HepG2 (cell line): ENCODE measurements around the gene BEAN1. TPM values are rescaled to one million over a fixed set of nuclear protein-coding genes. Genes with fewer than 3 reads are reported as not detected.

Experiments used
- FOXP1 ChIP-seq, 2 experiments: fragments of 450-650 bp in 1 of 2; IDR thresholded peaks; 2 replicates each; pipeline ENCODE4 v1.6.1; 2017 to 2018; ENCODE audit warnings: antibody characterized with exemption in 1 of 2
- GATA4 ChIP-seq: sonication (generic); IDR thresholded peaks from 2 replicates; pipeline ENCODE4 v1.6.1; 2016; ENCODE audit warnings: antibody characterized with exemption, low read depth, borderline replicate concordance
- HNF4G ChIP-seq, 2 experiments: sonication (generic) in 1 of 2; formaldehyde crosslinking in 1 of 2; IDR thresholded peaks; 2 replicates each; pipeline versions ENCODE4 v1.4.0 to v1.6.1; 2011 to 2020; ENCODE audit warnings: borderline replicate concordance in 2 of 2, low read depth in 2 of 2, mild to moderate bottlenecking in 2 of 2, low read length in 1 of 2, missing genetic modification reagents in 1 of 2, moderate library complexity in 1 of 2
- MTF1 ChIP-seq: sonication (generic); formaldehyde crosslinking; IDR thresholded peaks from 2 replicates; pipeline ENCODE4 v1.5.0; 2020; ENCODE audit warnings: missing genetic modification reagents
- NR2F1 ChIP-seq, 2 experiments: fragments of 450-650 bp in 1 of 2; formaldehyde crosslinking in 1 of 2; IDR thresholded peaks; 2 replicates each; pipeline versions ENCODE4 v1.5.0 to v1.6.1; 2016 to 2020; ENCODE audit warnings: mild to moderate bottlenecking in 1 of 2, missing compliant biosample characterization in 1 of 2, missing genetic modification reagents in 1 of 2, moderate library complexity in 1 of 2
- RBFOX2 ChIP-seq: fragments of 200-400 bp; formaldehyde crosslinking; IDR thresholded peaks from 2 replicates; pipeline ENCODE4 v1.6.1; 2017; ENCODE audit warnings: low read depth, mild to moderate bottlenecking, low read length
- RBM22 ChIP-seq: fragments of 200-400 bp; formaldehyde crosslinking; optimal IDR thresholded peaks from 2 replicates; pipeline ENCODE3; 2017; ENCODE audit warnings: mild to moderate bottlenecking, low read length, moderate library complexity
- RBM39 ChIP-seq: fragments of 200-400 bp; formaldehyde crosslinking; IDR thresholded peaks from one replicate; pipeline ENCODE4 v1.6.1; 2018; ENCODE audit warnings: antibody characterized with exemption, mild to moderate bottlenecking, low read depth, low read length; ENCODE audit not compliant: poor library complexity, severe bottlenecking
- SAFB2 ChIP-seq: sonication (generic); formaldehyde crosslinking; IDR thresholded peaks from 2 replicates; pipeline ENCODE4 v1.5.1; 2020; ENCODE audit warnings: missing genetic modification reagents, low read depth, mild to moderate bottlenecking, borderline replicate concordance
- SALL1 ChIP-seq: sonication (generic); formaldehyde crosslinking; IDR thresholded peaks from 2 replicates; pipeline ENCODE4 v1.8.0; 2022; ENCODE audit warnings: mild to moderate bottlenecking, missing genetic modification reagents
- SRSF1 ChIP-seq: fragments of 200-400 bp; formaldehyde crosslinking; optimal IDR thresholded peaks from 2 replicates; pipeline ENCODE3; 2017; ENCODE audit warnings: mild to moderate bottlenecking, low read depth, low read length, moderate library complexity
- ZBTB20 ChIP-seq: sonication (generic); formaldehyde crosslinking; IDR thresholded peaks from 2 replicates; pipeline ENCODE4 v1.8.1; 2023; ENCODE audit warnings: missing genetic modification reagents, low read depth, mild to moderate bottlenecking, borderline replicate concordance
- ZFP36 ChIP-seq: fragments of 150-350 bp; IDR thresholded peaks from 2 replicates; pipeline ENCODE4 v1.6.1; 2018; ENCODE audit warnings: borderline replicate concordance, low read length, low read depth; ENCODE audit not compliant: partially characterized antibody
- ZFY ChIP-seq: sonication (generic); formaldehyde crosslinking; IDR thresholded peaks from 2 replicates; pipeline ENCODE4 v1.4.0; 2020; ENCODE audit warnings: missing genetic modification reagents
- ZNF205 ChIP-seq: IDR thresholded peaks from 2 replicates; pipeline ENCODE4 v1.6.1; 2018; ENCODE audit warnings: missing biosample characterization, missing genetic modification reagents
- ZNF563 ChIP-seq: sonication (generic); formaldehyde crosslinking; IDR thresholded peaks from 2 replicates; pipeline ENCODE4 v1.8.0; 2022; ENCODE audit warnings: mild to moderate bottlenecking, moderate library complexity, missing genetic modification reagents
- ZNF598 ChIP-seq: sonication (generic); formaldehyde crosslinking; IDR thresholded peaks from 2 replicates; pipeline ENCODE4 v1.5.1; 2020; ENCODE audit warnings: mild to moderate bottlenecking, missing genetic modification reagents, borderline replicate concordance
- ZNF772 ChIP-seq: sonication (generic); formaldehyde crosslinking; IDR thresholded peaks from 2 replicates; pipeline ENCODE4 v1.5.0; 2020; ENCODE audit warnings: mild to moderate bottlenecking, missing genetic modification reagents
- ZNF780A ChIP-seq: sonication (generic); formaldehyde crosslinking; IDR thresholded peaks from 2 replicates; pipeline ENCODE4 v1.8.0; 2022; ENCODE audit warnings: mild to moderate bottlenecking, missing genetic modification reagents, moderate library complexity
- ZSCAN9 ChIP-seq: IDR thresholded peaks from 2 replicates; pipeline ENCODE4 v1.6.1; 2016; ENCODE audit warnings: borderline replicate concordance
- polyA plus RNA-seq, 8 experiments: library from polyadenylated mRNA; depleted of rRNA in 3 of 8; stranded (reverse) in 7 of 8; unstranded in 1 of 8; fragments of >200 nt; fragmentation: Illumina TruSeq in 4 of 8; extraction: Trizol in 4 of 8; gene quantifications; 2 replicates each; pipeline versions ENCODE4 v1.2.1 to v1.2.3, GENCODE V29; 2011 to 2016; ENCODE audit warnings: low read depth in 4 of 8, missing spikeins in 1 of 8, mixed read lengths in 1 of 8; ENCODE audit not compliant: insufficient read depth in 1 of 8
- total RNA-seq, 5 experiments: library from RNA; depleted of rRNA; stranded (reverse); fragments of >200 nt; fragmentation: Illumina TruSeq; extraction: Trizol; gene quantifications; 2 replicates each; pipeline ENCODE4 v1.2.3, GENCODE V29; 2016; ENCODE audit warnings: low read depth in 1 of 5
- TF ChIP-seq, protein P1 (sequence below): sonication (generic); formaldehyde crosslinking; IDR thresholded peaks from 2 replicates; pipeline ENCODE4 v1.4.0; 2020; ENCODE audit warnings: missing genetic modification reagents
- TF ChIP-seq, protein P2 (sequence below): sonication (generic); formaldehyde crosslinking; IDR thresholded peaks from 2 replicates; pipeline ENCODE4 v1.5.1; 2020; ENCODE audit warnings: missing genetic modification reagents, mild to moderate bottlenecking, borderline replicate concordance
- TF ChIP-seq, protein P3 (sequence below): sonication (generic); formaldehyde crosslinking; IDR thresholded peaks from 2 replicates; pipeline ENCODE4 v1.4.0; 2020; ENCODE audit warnings: missing genetic modification reagents
- TF ChIP-seq, protein P4 (sequence below): sonication (generic); formaldehyde crosslinking; IDR thresholded peaks from 2 replicates; pipeline ENCODE4 v1.4.0; 2020; ENCODE audit warnings: missing genetic modification reagents
- TF ChIP-seq, protein P5 (sequence below): sonication (generic); formaldehyde crosslinking; IDR thresholded peaks from 2 replicates; pipeline ENCODE4; 2020; ENCODE audit warnings: missing genetic modification reagents, mild to moderate bottlenecking, borderline replicate concordance

The BEAN1 gene
- total and polyA plus RNA-seq, 2 of the 13 experiments (the other 11 are each of a cell fraction or from before 2014, with no cell fraction given) = 0.53 to 1.4 TPM

DNA sequence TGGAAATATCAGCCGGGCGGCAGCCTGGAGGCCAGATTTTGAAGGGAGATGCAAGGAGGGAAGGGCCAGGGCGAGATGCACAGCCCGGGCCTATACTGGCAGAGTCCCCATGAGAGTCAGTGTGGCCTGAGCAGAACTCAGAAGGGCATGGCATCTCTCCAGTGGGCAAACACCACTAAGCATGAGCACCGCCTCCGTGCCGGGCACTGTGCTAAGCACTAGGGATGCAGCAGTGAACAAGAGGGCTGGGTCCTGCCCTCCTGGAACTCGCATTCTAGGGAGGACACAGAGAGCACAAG lies 89.4 kb downstream of the BEAN1 start (continued):
- TF ChIP-seq, protein P1, sequence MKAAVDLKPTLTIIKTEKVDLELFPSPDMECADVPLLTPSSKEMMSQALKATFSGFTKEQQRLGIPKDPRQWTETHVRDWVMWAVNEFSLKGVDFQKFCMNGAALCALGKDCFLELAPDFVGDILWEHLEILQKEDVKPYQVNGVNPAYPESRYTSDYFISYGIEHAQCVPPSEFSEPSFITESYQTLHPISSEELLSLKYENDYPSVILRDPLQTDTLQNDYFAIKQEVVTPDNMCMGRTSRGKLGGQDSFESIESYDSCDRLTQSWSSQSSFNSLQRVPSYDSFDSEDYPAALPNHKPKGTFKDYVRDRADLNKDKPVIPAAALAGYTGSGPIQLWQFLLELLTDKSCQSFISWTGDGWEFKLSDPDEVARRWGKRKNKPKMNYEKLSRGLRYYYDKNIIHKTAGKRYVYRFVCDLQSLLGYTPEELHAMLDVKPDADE (CRISPR knock-in tag) = no peak
- peak; percentile 45; the same call in 1 of the 2 replicates for TF ChIP-seq ZBTB20
- no peak for TF ChIP-seq SRSF1
- no peak for TF ChIP-seq SALL1 (CRISPR knock-in tag)
- no peak for TF ChIP-seq RBM22
- TF ChIP-seq RBM39 = no peak
- no peak for TF ChIP-seq SAFB2 (CRISPR knock-in tag)
- no peak; the same call in 1 of the 2 replicates for TF ChIP-seq RBFOX2
- TF ChIP-seq, protein P2, sequence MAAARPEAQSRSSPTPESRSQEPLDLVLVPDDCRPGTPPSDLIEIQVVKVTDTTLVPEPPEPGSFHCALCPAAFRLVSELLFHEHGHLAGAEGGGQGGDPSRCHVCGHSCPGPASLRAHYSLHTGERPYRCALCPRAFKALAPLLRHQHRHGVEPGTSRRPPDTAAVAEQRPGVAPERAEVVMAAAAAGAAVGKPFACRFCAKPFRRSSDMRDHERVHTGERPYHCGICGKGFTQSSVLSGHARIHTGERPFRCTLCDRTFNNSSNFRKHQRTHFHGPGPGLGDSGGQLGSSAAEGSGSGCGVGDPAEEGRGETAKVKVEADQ (CRISPR knock-in tag) = 0 out of 2 replicates have a peak, but pooled peaks have one; percentile 26
- TF ChIP-seq, protein P3, sequence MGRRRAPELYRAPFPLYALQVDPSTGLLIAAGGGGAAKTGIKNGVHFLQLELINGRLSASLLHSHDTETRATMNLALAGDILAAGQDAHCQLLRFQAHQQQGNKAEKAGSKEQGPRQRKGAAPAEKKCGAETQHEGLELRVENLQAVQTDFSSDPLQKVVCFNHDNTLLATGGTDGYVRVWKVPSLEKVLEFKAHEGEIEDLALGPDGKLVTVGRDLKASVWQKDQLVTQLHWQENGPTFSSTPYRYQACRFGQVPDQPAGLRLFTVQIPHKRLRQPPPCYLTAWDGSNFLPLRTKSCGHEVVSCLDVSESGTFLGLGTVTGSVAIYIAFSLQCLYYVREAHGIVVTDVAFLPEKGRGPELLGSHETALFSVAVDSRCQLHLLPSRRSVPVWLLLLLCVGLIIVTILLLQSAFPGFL (CRISPR knock-in tag) = no peak
- TF ChIP-seq ZNF598 = no peak
- no peak for TF ChIP-seq ZNF563 (CRISPR knock-in tag)
- TF ChIP-seq ZNF772 (CRISPR knock-in tag) = no peak
- TF ChIP-seq ZNF780A (CRISPR knock-in tag) = no peak
- no peak for TF ChIP-seq ZFY (CRISPR knock-in tag)
- TF ChIP-seq, protein P4, sequence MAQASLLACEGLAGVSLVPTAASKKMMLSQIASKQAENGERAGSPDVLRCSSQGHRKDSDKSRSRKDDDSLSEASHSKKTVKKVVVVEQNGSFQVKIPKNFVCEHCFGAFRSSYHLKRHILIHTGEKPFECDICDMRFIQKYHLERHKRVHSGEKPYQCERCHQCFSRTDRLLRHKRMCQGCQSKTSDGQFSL (CRISPR knock-in tag) = no peak
- no peak for TF ChIP-seq HNF4G (IDR thresholded peaks at IDR 0.05; ENCODE audit: borderline replicate concordance, low read depth, low read length)
- TF ChIP-seq HNF4G (CRISPR knock-in tag; IDR thresholded peaks at IDR 0.05; ENCODE audit: borderline replicate concordance, low read depth) = no peak
- TF ChIP-seq MTF1 (CRISPR knock-in tag) = no peak
- TF ChIP-seq ZFP36 = no peak
- TF ChIP-seq, protein P5, sequence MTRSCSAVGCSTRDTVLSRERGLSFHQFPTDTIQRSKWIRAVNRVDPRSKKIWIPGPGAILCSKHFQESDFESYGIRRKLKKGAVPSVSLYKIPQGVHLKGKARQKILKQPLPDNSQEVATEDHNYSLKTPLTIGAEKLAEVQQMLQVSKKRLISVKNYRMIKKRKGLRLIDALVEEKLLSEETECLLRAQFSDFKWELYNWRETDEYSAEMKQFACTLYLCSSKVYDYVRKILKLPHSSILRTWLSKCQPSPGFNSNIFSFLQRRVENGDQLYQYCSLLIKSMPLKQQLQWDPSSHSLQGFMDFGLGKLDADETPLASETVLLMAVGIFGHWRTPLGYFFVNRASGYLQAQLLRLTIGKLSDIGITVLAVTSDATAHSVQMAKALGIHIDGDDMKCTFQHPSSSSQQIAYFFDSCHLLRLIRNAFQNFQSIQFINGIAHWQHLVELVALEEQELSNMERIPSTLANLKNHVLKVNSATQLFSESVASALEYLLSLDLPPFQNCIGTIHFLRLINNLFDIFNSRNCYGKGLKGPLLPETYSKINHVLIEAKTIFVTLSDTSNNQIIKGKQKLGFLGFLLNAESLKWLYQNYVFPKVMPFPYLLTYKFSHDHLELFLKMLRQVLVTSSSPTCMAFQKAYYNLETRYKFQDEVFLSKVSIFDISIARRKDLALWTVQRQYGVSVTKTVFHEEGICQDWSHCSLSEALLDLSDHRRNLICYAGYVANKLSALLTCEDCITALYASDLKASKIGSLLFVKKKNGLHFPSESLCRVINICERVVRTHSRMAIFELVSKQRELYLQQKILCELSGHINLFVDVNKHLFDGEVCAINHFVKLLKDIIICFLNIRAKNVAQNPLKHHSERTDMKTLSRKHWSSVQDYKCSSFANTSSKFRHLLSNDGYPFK (CRISPR knock-in tag) = no peak
- TF ChIP-seq ZSCAN9 = no peak
- no peak for TF ChIP-seq FOXP1 (IDR thresholded peaks at IDR 0.05)
- TF ChIP-seq FOXP1 (CRISPR knock-in tag; IDR thresholded peaks at IDR 0.05) = no peak
- 0 out of 2 replicates have a peak, but pooled peaks have one; percentile 37 for TF ChIP-seq GATA4
- TF ChIP-seq ZNF205 (CRISPR knock-in tag) = no peak
- no peak for TF ChIP-seq NR2F1 (CRISPR knock-in tag; IDR thresholded peaks at IDR 0.05)
